Measurements from ENCODE around the gene FER. TPM values are rescaled to one million over a fixed set of nuclear protein-coding genes. Genes with fewer than 3 reads are reported as not detected.

The FER gene
- total and polyA plus RNA-seq, 2 donors = 2.8 to 8.8 TPM

- H3K4me3 ChIP-seq (ENCODE audit: low read length in 2 of 2) = no peak overlapping the region
- no peaks in the 10 kb centered on the region for H3K27me3 ChIP-seq (ENCODE audit: control insufficient read depth in 2 of 2, insufficient read depth in 1 of 2, low read length in 1 of 2)
- no peak for DNase-seq (ENCODE audit: low read depth in 6 of 9, low spot score in 9 of 9)
- no peaks in the 10 kb centered on the region for H3K4me1 ChIP-seq (ENCODE audit: control insufficient read depth in 2 of 2, insufficient read depth in 2 of 2, low read length in 2 of 2)
- H3K9me3 ChIP-seq (ENCODE audit: control insufficient read depth in 2 of 2, insufficient read depth in 1 of 2, low read length in 1 of 2) = no peaks in the 10 kb centered on the region
- H3K27ac ChIP-seq (ENCODE audit: low read depth in 1 of 2, low read length in 1 of 2) = no peak overlapping the region
- 99% methylated on average over 4 of the region's 4 CpGs for WGBS
- no peaks in the 10 kb centered on the region for H3K36me3 ChIP-seq (ENCODE audit: control insufficient read depth in 2 of 2, insufficient read depth in 2 of 2, low read length in 1 of 2)
These were observed 8.3 kb upstream of the FER start for GRCh38 chr5:108739376-108739775.

- H3K27me3 ChIP-seq (ENCODE audit: control insufficient read depth in 2 of 2, insufficient read depth in 1 of 2, low read length in 1 of 2) = no peaks in the 10 kb centered on the region
- 94% methylated on average over 5 of the region's 5 CpGs for WGBS
- no peak overlapping the region for H3K4me3 ChIP-seq (ENCODE audit: low read length in 2 of 2)
- no peak for DNase-seq (ENCODE audit: low read depth in 6 of 9, low spot score in 9 of 9)
- no peaks in the 10 kb centered on the region for H3K36me3 ChIP-seq (ENCODE audit: control insufficient read depth in 2 of 2, insufficient read depth in 2 of 2, low read length in 1 of 2)
- no peak overlapping the region for H3K27ac ChIP-seq (ENCODE audit: low read depth in 1 of 2, low read length in 1 of 2)
- no peaks in the 10 kb centered on the region for H3K4me1 ChIP-seq (ENCODE audit: control insufficient read depth in 2 of 2, insufficient read depth in 2 of 2, low read length in 2 of 2)
- no peaks in the 10 kb centered on the region for H3K9me3 ChIP-seq (ENCODE audit: control insufficient read depth in 2 of 2, insufficient read depth in 1 of 2, low read length in 1 of 2)
These were observed 7.8 kb upstream of the FER start for GRCh38 chr5:108739906-108740305.

GRCh38 chr5:108743319-108743718 is 4.4 kb upstream of the FER start:
- Histone ChIP-seq H3K27me3 (ENCODE audit: control insufficient read depth in 2 of 2, insufficient read depth in 1 of 2, low read length in 1 of 2) (peaks cover 0 to 10% of the 10 kb centered on the region in 2 donors), H3K9me3 (ENCODE audit: control insufficient read depth in 2 of 2, insufficient read depth in 1 of 2, low read length in 1 of 2) (peaks cover 0 to 3% of the 10 kb centered on the region in 2 donors), H3K4me3 (ENCODE audit: low read length in 2 of 2) (no peak overlapping the region), H3K36me3 (ENCODE audit: control insufficient read depth in 2 of 2, insufficient read depth in 2 of 2, low read length in 1 of 2) (no peaks in the 10 kb centered on the region), H3K4me1 (ENCODE audit: control insufficient read depth in 2 of 2, insufficient read depth in 2 of 2, low read length in 2 of 2) (no peaks in the 10 kb centered on the region), H3K27ac (ENCODE audit: low read depth in 1 of 2, low read length in 1 of 2) (no peak overlapping the region)
- no peak for DNase-seq (ENCODE audit: low read depth in 6 of 9, low spot score in 9 of 9)
- WGBS = 98% methylated on average over 1 of the region's 1 CpG

- Histone ChIP-seq H3K36me3 (ENCODE audit: control insufficient read depth in 2 of 2, insufficient read depth in 2 of 2, low read length in 1 of 2) (no peaks in the 10 kb centered on the region), H3K27me3 (ENCODE audit: control insufficient read depth in 2 of 2, insufficient read depth in 1 of 2, low read length in 1 of 2) (peaks cover 0 to 11% of the 10 kb centered on the region in 2 donors), H3K4me1 (ENCODE audit: control insufficient read depth in 2 of 2, insufficient read depth in 2 of 2, low read length in 2 of 2) (no peaks in the 10 kb centered on the region), H3K27ac (ENCODE audit: low read depth in 1 of 2, low read length in 1 of 2) (no peak overlapping the region), H3K4me3 (ENCODE audit: low read length in 2 of 2) (no peak overlapping the region), H3K9me3 (ENCODE audit: control insufficient read depth in 2 of 2, insufficient read depth in 1 of 2, low read length in 1 of 2) (peaks cover 0 to 4% of the 10 kb centered on the region in 2 donors)
- DNase-seq (ENCODE audit: low read depth in 6 of 9, low spot score in 9 of 9) = no peak
- 93% methylated on average over 3 of the region's 3 CpGs for WGBS
These were observed 3.9 kb upstream of the FER start for GRCh38 chr5:108743846-108744245.

- Histone ChIP-seq H3K4me3 (ENCODE audit: low read length in 2 of 2) (peak overlapping the region; percentile 73 to 85), H3K36me3 (ENCODE audit: control insufficient read depth in 2 of 2, insufficient read depth in 2 of 2, low read length in 1 of 2) (no peaks in the 10 kb centered on the region), H3K4me1 (ENCODE audit: control insufficient read depth in 2 of 2, insufficient read depth in 2 of 2, low read length in 2 of 2) (peaks cover 0 to 5% of the 10 kb centered on the region in 2 donors), H3K9me3 (ENCODE audit: control insufficient read depth in 2 of 2, insufficient read depth in 1 of 2, low read length in 1 of 2) (peaks cover 0 to 4% of the 10 kb centered on the region in 2 donors), H3K27ac (ENCODE audit: low read depth in 1 of 2, low read length in 1 of 2) (peak overlapping the region in 1 of 2 donors; percentile 75), H3K27me3 (ENCODE audit: control insufficient read depth in 2 of 2, insufficient read depth in 1 of 2, low read length in 1 of 2) (peaks cover 0 to 15% of the 10 kb centered on the region in 2 donors)
- 70% methylated on average over 10 of the region's 10 CpGs for WGBS
- DNase-seq (ENCODE audit: low read depth in 6 of 9, low spot score in 9 of 9) = no peak
These were observed 455 bp upstream of the FER start for GRCh38 chr5:108747111-108747773.

GRCh38 chr5:108748401-108749127 is 867 bp downstream of the FER start:
- peak; percentile 88 to 98 (median 95) for DNase-seq (ENCODE audit: low read depth in 6 of 9, low spot score in 9 of 9)
- under 1% methylated on average over 69 of the region's 69 CpGs for WGBS
- peaks cover 0 to 5% of the 10 kb centered on the region in 2 donors for H3K4me1 ChIP-seq (ENCODE audit: control insufficient read depth in 2 of 2, insufficient read depth in 2 of 2, low read length in 2 of 2)
- H3K4me3 ChIP-seq (ENCODE audit: low read length in 2 of 2) = peak overlapping the region; percentile 73 to 85
- H3K9me3 ChIP-seq (ENCODE audit: control insufficient read depth in 2 of 2, insufficient read depth in 1 of 2, low read length in 1 of 2) = peaks cover 0 to 4% of the 10 kb centered on the region in 2 donors
- peak overlapping the region; percentile 75 to 92 for H3K27ac ChIP-seq (ENCODE audit: low read depth in 1 of 2, low read length in 1 of 2)
- no peaks in the 10 kb centered on the region for H3K36me3 ChIP-seq (ENCODE audit: control insufficient read depth in 2 of 2, insufficient read depth in 2 of 2, low read length in 1 of 2)
- H3K27me3 ChIP-seq (ENCODE audit: control insufficient read depth in 2 of 2, insufficient read depth in 1 of 2, low read length in 1 of 2) = peaks cover 0 to 15% of the 10 kb centered on the region in 2 donors

- H3K9me3 ChIP-seq (ENCODE audit: control insufficient read depth in 2 of 2, insufficient read depth in 1 of 2, low read length in 1 of 2) = peaks cover 0 to 4% of the 10 kb centered on the region in 2 donors
- H3K27me3 ChIP-seq (ENCODE audit: control insufficient read depth in 2 of 2, insufficient read depth in 1 of 2, low read length in 1 of 2) = peaks cover 0 to 15% of the 10 kb centered on the region in 2 donors
- WGBS = 2% methylated on average over 40 of the region's 40 CpGs
- DNase-seq (ENCODE audit: low read depth in 6 of 9, low spot score in 9 of 9) = peak in 3 of 9 donors; percentile 7 to 37 (median 17)
- H3K4me1 ChIP-seq (ENCODE audit: control insufficient read depth in 2 of 2, insufficient read depth in 2 of 2, low read length in 2 of 2) = peaks cover 0 to 5% of the 10 kb centered on the region in 2 donors
- H3K36me3 ChIP-seq (ENCODE audit: control insufficient read depth in 2 of 2, insufficient read depth in 2 of 2, low read length in 1 of 2) = no peaks in the 10 kb centered on the region
- peak overlapping the region; percentile 36 to 58 for H3K27ac ChIP-seq (ENCODE audit: low read depth in 1 of 2, low read length in 1 of 2)
- peak overlapping the region; percentile 73 to 85 for H3K4me3 ChIP-seq (ENCODE audit: low read length in 2 of 2)
These were observed 1.6 kb downstream of the FER start for GRCh38 chr5:108749128-108749861.

- H3K36me3 ChIP-seq (ENCODE audit: control insufficient read depth in 2 of 2, insufficient read depth in 2 of 2, low read length in 1 of 2) = no peaks in the 10 kb centered on the region
- DNase-seq (ENCODE audit: low read depth in 6 of 9, low spot score in 9 of 9) = no peak
- peaks cover 0 to under 1% of the 10 kb centered on the region in 2 donors for H3K9me3 ChIP-seq (ENCODE audit: control insufficient read depth in 2 of 2, insufficient read depth in 1 of 2, low read length in 1 of 2)
- H3K27ac ChIP-seq (ENCODE audit: low read depth in 1 of 2, low read length in 1 of 2) = no peak overlapping the region
- 96% methylated on average over 3 of the region's 3 CpGs for WGBS
- peaks cover 0 to 5% of the 10 kb centered on the region in 2 donors for H3K4me1 ChIP-seq (ENCODE audit: control insufficient read depth in 2 of 2, insufficient read depth in 2 of 2, low read length in 2 of 2)
- no peak overlapping the region for H3K4me3 ChIP-seq (ENCODE audit: low read length in 2 of 2)
- peaks cover 0 to 4% of the 10 kb centered on the region in 2 donors for H3K27me3 ChIP-seq (ENCODE audit: control insufficient read depth in 2 of 2, insufficient read depth in 1 of 2, low read length in 1 of 2)
These were observed 5.6 kb downstream of the FER start for GRCh38 chr5:108753331-108753730.

GRCh38 chr5:108753877-108754276 is 6.2 kb downstream of the FER start:
- Histone ChIP-seq H3K9me3 (ENCODE audit: control insufficient read depth in 2 of 2, insufficient read depth in 1 of 2, low read length in 1 of 2) (no peaks in the 10 kb centered on the region), H3K36me3 (ENCODE audit: control insufficient read depth in 2 of 2, insufficient read depth in 2 of 2, low read length in 1 of 2) (no peaks in the 10 kb centered on the region)
- WGBS = 96% methylated on average over 6 of the region's 6 CpGs

More at GRCh38 chr5:108753877-108754276, 6.2 kb downstream of the FER start:
- H3K4me3 ChIP-seq (ENCODE audit: low read length in 2 of 2) = no peak overlapping the region
- peaks cover 0 to 4% of the 10 kb centered on the region in 2 donors for H3K27me3 ChIP-seq (ENCODE audit: control insufficient read depth in 2 of 2, insufficient read depth in 1 of 2, low read length in 1 of 2)
- H3K4me1 ChIP-seq (ENCODE audit: control insufficient read depth in 2 of 2, insufficient read depth in 2 of 2, low read length in 2 of 2) = peaks cover 0 to 5% of the 10 kb centered on the region in 2 donors
- H3K27ac ChIP-seq (ENCODE audit: low read depth in 1 of 2, low read length in 1 of 2) = no peak overlapping the region
- no peak for DNase-seq (ENCODE audit: low read depth in 6 of 9, low spot score in 9 of 9)
